Neural progenitor cell (in vitro differentiated cells): ENCODE results near the gene GPR82.

Source experiments
- EZH2 ChIP-seq: fragments of 200-600 bp; sonication (generic); IDR thresholded peaks from 2 replicates; pipeline ENCODE4 v1.6.1; 2017; ENCODE audit warnings: antibody characterized with exemption, mild to moderate bottlenecking, moderate library complexity
- EZH2phosphoT487 ChIP-seq: fragments of 200-600 bp; sonication (generic); IDR thresholded peaks from 2 replicates; pipeline ENCODE4 v1.6.1; 2017; ENCODE audit warnings: antibody characterized with exemption
- TF ChIP-seq, protein P1 (sequence below): fragments of 200-600 bp; sonication (generic); IDR thresholded peaks from 2 replicates; pipeline ENCODE4 v1.5.1; 2017; ENCODE audit warnings: antibody characterized with exemption, mild to moderate bottlenecking

DNA sequence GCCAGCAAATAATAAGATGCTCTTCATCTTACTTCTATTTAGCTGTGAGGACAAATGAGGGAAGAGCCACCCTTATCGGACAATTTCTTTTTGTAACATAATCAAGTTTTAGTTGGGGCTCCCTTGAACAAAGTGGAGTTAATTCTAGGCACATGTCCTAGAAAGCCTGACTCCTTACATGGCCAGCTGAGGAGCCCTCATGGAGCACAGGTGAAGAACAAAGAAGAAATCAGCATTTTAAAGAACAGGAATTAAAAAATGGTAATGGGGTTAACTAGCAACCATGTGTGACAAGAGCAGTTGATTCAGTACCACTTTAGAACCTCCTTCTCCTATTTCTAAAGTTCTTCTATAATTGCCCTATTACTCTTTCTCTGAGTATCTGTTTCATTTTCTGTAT, 15.9 kb downstream of the GPR82 start:
- TF ChIP-seq EZH2: no peak
- TF ChIP-seq, protein P1, sequence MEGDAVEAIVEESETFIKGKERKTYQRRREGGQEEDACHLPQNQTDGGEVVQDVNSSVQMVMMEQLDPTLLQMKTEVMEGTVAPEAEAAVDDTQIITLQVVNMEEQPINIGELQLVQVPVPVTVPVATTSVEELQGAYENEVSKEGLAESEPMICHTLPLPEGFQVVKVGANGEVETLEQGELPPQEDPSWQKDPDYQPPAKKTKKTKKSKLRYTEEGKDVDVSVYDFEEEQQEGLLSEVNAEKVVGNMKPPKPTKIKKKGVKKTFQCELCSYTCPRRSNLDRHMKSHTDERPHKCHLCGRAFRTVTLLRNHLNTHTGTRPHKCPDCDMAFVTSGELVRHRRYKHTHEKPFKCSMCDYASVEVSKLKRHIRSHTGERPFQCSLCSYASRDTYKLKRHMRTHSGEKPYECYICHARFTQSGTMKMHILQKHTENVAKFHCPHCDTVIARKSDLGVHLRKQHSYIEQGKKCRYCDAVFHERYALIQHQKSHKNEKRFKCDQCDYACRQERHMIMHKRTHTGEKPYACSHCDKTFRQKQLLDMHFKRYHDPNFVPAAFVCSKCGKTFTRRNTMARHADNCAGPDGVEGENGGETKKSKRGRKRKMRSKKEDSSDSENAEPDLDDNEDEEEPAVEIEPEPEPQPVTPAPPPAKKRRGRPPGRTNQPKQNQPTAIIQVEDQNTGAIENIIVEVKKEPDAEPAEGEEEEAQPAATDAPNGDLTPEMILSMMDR: no peak
- TF ChIP-seq EZH2phosphoT487: no peak
